Suprapubic skin (tissue), 4 donors: Measurements from ENCODE around the gene GALNT12. TPM values are rescaled to one million over a fixed set of nuclear protein-coding genes. Genes with fewer than 3 reads are reported as not detected.

ENCODE experiments used
- DNase-seq, 2 donors: peaks; one replicate each; pipeline ENCODE4 v3.0.0-alpha.2; 2019; ENCODE audit warnings: low spot score in 2 of 2
- H3K27ac ChIP-seq: fragments of 200-600 bp; sonication (generic); one replicate; pipeline ENCODE4 v1.5.1; 2019
- H3K27me3 ChIP-seq: fragments of 200-600 bp; sonication (generic); one replicate; pipeline ENCODE4 v1.5.1; 2019
- H3K36me3 ChIP-seq: fragments of 200-600 bp; sonication (generic); one replicate; pipeline ENCODE4 v1.5.1; 2019
- H3K4me1 ChIP-seq: fragments of 200-600 bp; sonication (generic); one replicate; pipeline ENCODE4 v1.5.1; 2019
- H3K4me3 ChIP-seq: fragments of 200-600 bp; sonication (generic); one replicate; pipeline ENCODE4 v1.5.1; 2019; ENCODE audit warnings: mild to moderate bottlenecking
- H3K9me3 ChIP-seq: fragments of 200-600 bp; sonication (generic); one replicate; pipeline ENCODE4 v1.5.1; 2019
- EP300 ChIP-seq: sonication (generic); formaldehyde crosslinking; IDR thresholded peaks from one replicate; pipeline ENCODE4 v1.6.1; 2017; ENCODE audit warnings: antibody characterized with exemption
- POLR2A ChIP-seq, 2 donors: fragments of 450-650 bp; IDR thresholded peaks; one replicate each; pipeline ENCODE4 v1.6.1; 2017; ENCODE audit warnings: antibody characterized with exemption in 2 of 2, mild to moderate bottlenecking in 2 of 2, moderate library complexity in 2 of 2
- POLR2AphosphoS5 ChIP-seq, 3 donors: sonication (generic); formaldehyde crosslinking; IDR thresholded peaks; one replicate each; pipeline ENCODE4 v1.6.1; 2017; ENCODE audit warnings: antibody characterized with exemption in 3 of 3
- WGBS: methylation state at CpG from one replicate; pipeline ENCODE4 v1.1.5; 2018; 5-methylcytosine and 5-hydroxymethylcytosine counted together
- total RNA-seq, 4 donors: library from RNA; depleted of rRNA; stranded (reverse); fragments of >200 nt; gene quantifications; one replicate each; pipeline ENCODE4 v1.1.0, GENCODE V29; 2016
- TF ChIP-seq, protein P1 (sequence below), 2 donors: fragments of 200-600 bp in 1 of 2; fragments of 450-650 bp in 1 of 2; sonication (generic) in 1 of 2; IDR thresholded peaks; one replicate each; pipeline ENCODE4 v1.5.1; 2016 to 2019; ENCODE audit warnings: antibody characterized with exemption in 2 of 2, mild to moderate bottlenecking in 1 of 2, moderate library complexity in 1 of 2

The GALNT12 gene
- total RNA-seq, 4 donors from 2014 or later = 1.4 to 8.0 (median 5.5) TPM

DNA sequence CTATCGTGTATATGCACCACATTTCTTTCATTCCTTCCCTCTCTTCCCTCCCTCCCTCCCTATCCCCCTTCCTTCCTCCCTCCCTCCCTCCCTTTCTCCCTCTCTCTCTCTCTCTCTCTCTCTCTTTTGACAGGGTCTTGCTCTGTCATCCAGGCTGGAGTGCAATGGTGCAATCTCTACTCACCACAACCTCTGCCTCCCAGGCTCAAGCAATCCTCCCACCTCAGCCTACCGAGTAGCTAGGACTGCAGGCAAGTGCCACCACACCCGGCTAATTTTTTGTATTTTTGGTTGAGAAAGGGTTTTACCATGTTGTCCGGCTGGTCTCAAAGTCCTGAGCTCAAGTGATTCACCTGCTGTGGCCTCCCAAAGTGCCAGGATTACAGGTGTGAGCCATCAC lies 10.0 kb upstream of the GALNT12 start:
- no peak for DNase-seq
- H3K4me3 ChIP-seq = no peak overlapping the region
- WGBS = 87% methylated on average over 4 of the region's 4 CpGs
- TF ChIP-seq POLR2AphosphoS5 (IDR thresholded peaks at IDR 0.05) (no peak), POLR2A (IDR thresholded peaks at IDR 0.05) (no peak), EP300 (no peak)
- TF ChIP-seq, protein P1, sequence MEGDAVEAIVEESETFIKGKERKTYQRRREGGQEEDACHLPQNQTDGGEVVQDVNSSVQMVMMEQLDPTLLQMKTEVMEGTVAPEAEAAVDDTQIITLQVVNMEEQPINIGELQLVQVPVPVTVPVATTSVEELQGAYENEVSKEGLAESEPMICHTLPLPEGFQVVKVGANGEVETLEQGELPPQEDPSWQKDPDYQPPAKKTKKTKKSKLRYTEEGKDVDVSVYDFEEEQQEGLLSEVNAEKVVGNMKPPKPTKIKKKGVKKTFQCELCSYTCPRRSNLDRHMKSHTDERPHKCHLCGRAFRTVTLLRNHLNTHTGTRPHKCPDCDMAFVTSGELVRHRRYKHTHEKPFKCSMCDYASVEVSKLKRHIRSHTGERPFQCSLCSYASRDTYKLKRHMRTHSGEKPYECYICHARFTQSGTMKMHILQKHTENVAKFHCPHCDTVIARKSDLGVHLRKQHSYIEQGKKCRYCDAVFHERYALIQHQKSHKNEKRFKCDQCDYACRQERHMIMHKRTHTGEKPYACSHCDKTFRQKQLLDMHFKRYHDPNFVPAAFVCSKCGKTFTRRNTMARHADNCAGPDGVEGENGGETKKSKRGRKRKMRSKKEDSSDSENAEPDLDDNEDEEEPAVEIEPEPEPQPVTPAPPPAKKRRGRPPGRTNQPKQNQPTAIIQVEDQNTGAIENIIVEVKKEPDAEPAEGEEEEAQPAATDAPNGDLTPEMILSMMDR (IDR thresholded peaks at IDR 0.05) = no peak
- no peaks in the 10 kb centered on the region for H3K36me3 ChIP-seq
- peaks cover 2% of the 10 kb centered on the region for H3K27me3 ChIP-seq
- H3K27ac ChIP-seq = no peak overlapping the region
- H3K4me1 ChIP-seq = peaks cover 33% of the 10 kb centered on the region
- H3K9me3 ChIP-seq = no peaks in the 10 kb centered on the region

DNA sequence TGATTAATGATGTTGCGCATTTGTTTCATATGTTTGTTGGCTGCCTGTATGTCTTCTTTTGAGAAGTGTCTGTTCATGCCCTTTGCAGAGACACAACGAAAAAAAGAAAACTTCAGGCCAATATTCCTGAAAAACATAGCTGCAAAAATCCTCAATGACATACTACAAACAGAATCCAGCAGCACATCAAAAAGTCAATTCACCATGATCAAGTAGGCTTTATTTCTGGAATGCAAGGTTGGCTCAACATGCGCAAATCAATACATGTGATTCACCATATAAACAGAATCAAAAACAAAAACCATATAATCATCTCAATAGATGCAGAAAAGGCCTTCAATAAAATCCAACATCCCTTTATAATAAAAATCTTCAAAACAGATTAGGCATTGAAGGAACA lies 9.2 kb upstream of the GALNT12 start:
- H3K4me1 ChIP-seq = peaks cover 28% of the 10 kb centered on the region
- H3K27me3 ChIP-seq = peaks cover 2% of the 10 kb centered on the region
- WGBS = 71% methylated on average over 3 of the region's 3 CpGs
- H3K36me3 ChIP-seq = no peaks in the 10 kb centered on the region
- H3K9me3 ChIP-seq = no peaks in the 10 kb centered on the region
- DNase-seq = no peak
- no peak overlapping the region for H3K27ac ChIP-seq
- H3K4me3 ChIP-seq = no peak overlapping the region
- no peak for TF ChIP-seq POLR2AphosphoS5 (IDR thresholded peaks at IDR 0.05)
- TF ChIP-seq POLR2A (IDR thresholded peaks at IDR 0.05) = no peak
- TF ChIP-seq EP300 = no peak
- TF ChIP-seq, protein P1 (IDR thresholded peaks at IDR 0.05) = no peak

DNA sequence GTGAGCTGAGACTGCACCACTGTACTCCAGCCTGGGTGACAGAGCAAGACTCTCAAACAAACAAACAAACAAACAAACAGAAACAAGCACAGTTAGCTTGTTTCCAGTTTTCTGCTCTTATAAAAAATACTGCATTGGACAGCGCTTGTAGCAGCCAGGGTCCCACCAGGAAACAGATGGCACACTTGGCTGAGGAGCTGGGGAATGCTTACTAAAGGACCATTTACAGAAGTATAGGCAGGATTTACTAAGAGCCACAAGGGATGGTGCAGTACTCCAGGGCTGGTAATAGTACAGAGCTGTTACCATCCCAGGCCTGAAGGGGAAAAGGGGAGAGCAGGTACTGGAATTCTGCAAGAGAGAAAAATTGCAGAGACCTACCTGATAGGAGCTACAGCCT lies 5.9 kb upstream of the GALNT12 start:
- Histone ChIP-seq H3K27ac (no peak overlapping the region), H3K4me3 (no peak overlapping the region), H3K27me3 (peaks cover 2% of the 10 kb centered on the region), H3K9me3 (no peaks in the 10 kb centered on the region), H3K36me3 (no peaks in the 10 kb centered on the region), H3K4me1 (peaks cover 26% of the 10 kb centered on the region)
- no peak for DNase-seq
- WGBS = 91% methylated on average over 1 of the region's 1 CpG
- TF ChIP-seq, protein P1 (IDR thresholded peaks at IDR 0.05) = no peak
- TF ChIP-seq POLR2AphosphoS5 (IDR thresholded peaks at IDR 0.05) = no peak
- TF ChIP-seq POLR2A (IDR thresholded peaks at IDR 0.05) = no peak
- TF ChIP-seq EP300 = no peak

DNA sequence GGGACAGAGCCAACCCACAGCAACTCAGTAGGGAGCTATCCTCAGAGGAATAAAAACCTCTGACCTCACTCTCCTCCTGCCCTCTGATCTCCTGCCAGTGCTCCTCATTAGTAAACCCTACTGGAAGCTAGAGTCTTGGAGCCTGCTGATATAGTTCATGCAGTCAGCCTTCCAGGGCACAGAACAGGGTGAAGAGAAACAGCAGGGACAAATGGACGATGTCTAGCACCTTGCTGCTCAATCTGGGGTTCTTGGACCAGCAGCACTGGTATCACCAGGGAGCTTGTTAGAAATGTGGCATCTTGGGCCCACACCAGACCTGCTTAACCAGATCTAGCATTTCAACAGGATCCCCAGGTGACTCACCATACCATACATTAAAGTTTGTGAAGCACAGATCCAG lies 5.5 kb upstream of the GALNT12 start:
- Histone ChIP-seq H3K4me1 (peaks cover 27% of the 10 kb centered on the region), H3K4me3 (no peak overlapping the region), H3K27ac (no peak overlapping the region), H3K36me3 (no peaks in the 10 kb centered on the region), H3K9me3 (no peaks in the 10 kb centered on the region), H3K27me3 (peaks cover 2% of the 10 kb centered on the region)
- WGBS = 56% methylated on average over 1 of the region's 1 CpG
- TF ChIP-seq POLR2A (IDR thresholded peaks at IDR 0.05) (no peak), EP300 (no peak), POLR2AphosphoS5 (IDR thresholded peaks at IDR 0.05) (no peak)
- TF ChIP-seq, protein P1 (IDR thresholded peaks at IDR 0.05) = no peak
- no peak for DNase-seq

DNA sequence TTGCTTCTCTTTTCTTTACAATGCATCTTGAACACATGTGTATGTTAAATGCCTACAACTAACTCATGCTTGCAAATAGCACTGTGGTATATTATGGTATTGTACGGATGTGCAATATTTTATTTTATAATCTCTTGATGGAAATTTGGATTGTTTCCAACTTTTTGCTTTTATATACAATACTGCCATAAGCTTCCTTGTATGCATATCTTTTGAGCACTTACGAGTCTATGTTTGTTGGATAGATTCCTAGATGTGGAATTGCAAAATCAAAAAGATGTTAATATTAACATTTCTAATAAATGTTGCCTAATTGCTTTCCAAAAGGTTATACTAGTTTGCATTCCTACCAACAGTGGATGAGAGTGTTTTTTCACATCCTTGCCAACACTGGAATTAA lies 3.4 kb upstream of the GALNT12 start:
- H3K27ac ChIP-seq = no peak overlapping the region
- no peaks in the 10 kb centered on the region for H3K36me3 ChIP-seq
- H3K4me1 ChIP-seq = peaks cover 45% of the 10 kb centered on the region
- DNase-seq = no peak
- no peak overlapping the region for H3K4me3 ChIP-seq
- peaks cover 13% of the 10 kb centered on the region for H3K27me3 ChIP-seq
- H3K9me3 ChIP-seq = no peaks in the 10 kb centered on the region
- no peak for TF ChIP-seq EP300
- no peak for TF ChIP-seq POLR2A (IDR thresholded peaks at IDR 0.05)
- TF ChIP-seq, protein P1 (IDR thresholded peaks at IDR 0.05) = no peak
- no peak for TF ChIP-seq POLR2AphosphoS5 (IDR thresholded peaks at IDR 0.05)
- 15% methylated on average over 2 of the region's 2 CpGs for WGBS
